Measurements from ENCODE around the gene TP53TG5.

- TF ChIP-seq GATA3 (IDR thresholded peaks at IDR 0.05; ENCODE audit: low read depth, low read length) (no peak), GATA2 (IDR thresholded peaks at IDR 0.05; ENCODE audit: low read depth, low read length) (no peak)
Observed at GRCh38 chr20:45328451-45328850, 49.7 kb downstream of the TP53TG5 start.

Data from SH-SY5Y (cell line).